ENCODE measurements around the gene PARL. TPM values are rescaled to one million over a fixed set of nuclear protein-coding genes. Genes with fewer than 3 reads are reported as not detected.

The PARL gene
- total and polyA plus RNA-seq, 8 donors, result 39.6 to 58.3 (median 50.3) TPM

GRCh38 chr3:183807881-183808280 lies 76.8 kb downstream of the PARL start:
- intact Hi-C loops (cut with DNase I), result no loop called here
- Histone ChIP-seq H3K27me3 (no peaks in the 10 kb centered on the region), H3K9me3 (no peaks in the 10 kb centered on the region), H3K36me3 (peaks cover 0 to 100% of the 10 kb centered on the region in 2 donors), H3K27ac (no peak overlapping the region), H3K4me3 (no peak overlapping the region), H3K4me1 (no peaks in the 10 kb centered on the region)
- DNase-seq (no peak), ATAC-seq (no peak)
- no peak for TF ChIP-seq CTCF (IDR thresholded peaks at IDR 0.05)

GRCh38 chr3:183807209-183807728 lies 77.4 kb downstream of the PARL start:
- no peak for ATAC-seq
- intact Hi-C loops (cut with DNase I), result no loop called here
- H3K36me3 ChIP-seq, result peaks cover 0 to 100% of the 10 kb centered on the region in 2 donors
- no peaks in the 10 kb centered on the region for H3K27me3 ChIP-seq
- no peak for TF ChIP-seq CTCF (IDR thresholded peaks at IDR 0.05)
- no peaks in the 10 kb centered on the region for H3K4me1 ChIP-seq
- H3K27ac ChIP-seq, result no peak overlapping the region
- no peaks in the 10 kb centered on the region for H3K9me3 ChIP-seq
- no peak for DNase-seq
- no peak overlapping the region for H3K4me3 ChIP-seq

- no peak for TF ChIP-seq CTCF (IDR thresholded peaks at IDR 0.05)
- peak; percentile 76 for ATAC-seq
- Histone ChIP-seq H3K36me3 (peaks cover 0 to 97% of the 10 kb centered on the region in 2 donors), H3K4me3 (no peak overlapping the region), H3K27me3 (no peaks in the 10 kb centered on the region), H3K4me1 (no peaks in the 10 kb centered on the region), H3K27ac (no peak overlapping the region), H3K9me3 (no peaks in the 10 kb centered on the region)
- intact Hi-C loops (cut with DNase I), result no loop called here
- peak in 1 of 4 donors; percentile 45 for DNase-seq
Observed at GRCh38 chr3:183802989-183803388, 81.7 kb downstream of the PARL start.

GRCh38 chr3:183801601-183802000 lies 83.1 kb downstream of the PARL start:
- H3K27ac ChIP-seq, result no peak overlapping the region
- intact Hi-C loops (cut with DNase I), result no loop called here
- TF ChIP-seq CTCF (IDR thresholded peaks at IDR 0.05), result no peak
- no peak overlapping the region for H3K4me3 ChIP-seq
- no peaks in the 10 kb centered on the region for H3K4me1 ChIP-seq
- peaks cover 0 to 96% of the 10 kb centered on the region in 2 donors for H3K36me3 ChIP-seq
- H3K27me3 ChIP-seq, result no peaks in the 10 kb centered on the region
- no peak for ATAC-seq
- no peak for DNase-seq
- no peaks in the 10 kb centered on the region for H3K9me3 ChIP-seq

- Histone ChIP-seq H3K36me3 (peaks cover 0 to 84% of the 10 kb centered on the region in 2 donors), H3K27ac (no peak overlapping the region), H3K4me1 (no peaks in the 10 kb centered on the region), H3K4me3 (no peak overlapping the region), H3K27me3 (no peaks in the 10 kb centered on the region), H3K9me3 (no peaks in the 10 kb centered on the region)
- ATAC-seq, result no peak
- DNase-seq, result no peak
- intact Hi-C loops (cut with DNase I), result no loop called here
- TF ChIP-seq CTCF (IDR thresholded peaks at IDR 0.05), result no peak
Observed at GRCh38 chr3:183800243-183800863, 84.3 kb downstream of the PARL start.

All from left lung (tissue), 10 donors.